ENCODE data around the gene PRAC1.
A peak's percentile ranks its signal among the peaks of the same experiment; 100 is the strongest.

Gene PRAC1

DNA sequence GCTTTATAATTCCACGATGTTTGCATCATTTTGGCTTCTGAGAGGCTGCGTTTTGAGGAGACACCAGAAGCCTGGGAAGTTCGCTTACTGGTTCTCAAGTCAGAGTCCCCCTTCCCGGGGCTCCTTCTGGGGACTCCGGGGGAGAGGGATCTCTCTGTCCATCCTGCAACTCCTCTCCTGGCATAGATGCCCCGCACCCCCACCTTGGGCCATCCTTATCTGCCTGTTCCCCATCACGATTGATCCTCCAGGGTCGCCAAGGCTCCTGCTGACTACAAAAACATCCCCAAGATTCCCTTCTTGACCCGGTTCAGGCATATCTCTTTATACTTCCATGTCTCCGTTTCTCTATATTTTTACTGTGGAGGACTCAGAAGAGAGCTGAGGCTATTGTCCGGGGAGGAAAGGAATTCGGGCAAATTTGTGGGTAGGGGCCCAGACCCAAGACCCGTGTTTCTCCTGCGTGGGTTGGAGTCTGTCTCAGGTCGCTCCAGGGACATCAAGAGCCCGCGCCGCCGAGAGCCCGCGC lies 24.7 kb upstream of the PRAC1 start:
- DNase-seq: no peak

DNA sequence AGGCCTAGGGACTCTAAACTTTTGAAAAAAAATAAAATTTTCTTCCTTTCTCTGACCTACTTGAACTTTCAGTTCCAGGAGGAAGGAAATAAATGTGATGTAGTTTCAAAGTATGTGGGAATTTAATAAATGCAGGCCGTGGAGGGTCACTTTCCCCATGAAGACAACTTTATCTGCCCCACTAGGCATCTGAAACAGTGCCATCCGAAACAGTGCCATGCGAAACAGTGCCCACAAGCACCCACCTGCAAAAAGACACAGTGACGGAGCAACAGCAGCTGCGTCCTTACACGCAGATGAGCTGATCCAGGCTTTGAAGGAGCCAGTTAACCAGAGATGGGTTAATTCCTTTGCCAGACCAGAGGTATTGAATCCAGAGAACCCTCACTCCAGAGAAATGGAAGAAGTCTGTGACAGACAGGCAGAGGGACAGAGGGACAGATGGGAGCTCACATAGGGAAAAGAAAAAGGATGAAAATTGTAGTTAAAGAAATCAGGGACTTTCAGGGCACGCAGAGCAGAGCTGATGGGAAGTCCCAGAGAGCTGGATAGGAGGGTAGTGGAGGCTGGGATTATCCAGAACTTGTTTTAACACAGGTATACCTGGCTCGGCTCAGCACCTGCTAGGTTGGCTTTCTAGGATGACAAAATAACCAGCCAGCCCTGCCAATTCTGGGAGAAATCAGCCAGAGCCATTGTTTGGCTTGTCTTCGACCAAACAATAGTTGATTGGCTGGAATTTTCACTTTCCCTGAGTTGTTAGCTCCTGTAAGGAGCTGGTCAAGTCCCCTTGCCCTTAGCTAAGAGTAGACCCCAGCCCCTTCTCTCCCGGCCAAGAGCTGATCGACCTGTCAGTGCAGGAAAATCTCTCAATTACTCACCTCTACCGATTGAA lies 23.3 kb upstream of the PRAC1 start:
- DNase-seq: no peak

DNA sequence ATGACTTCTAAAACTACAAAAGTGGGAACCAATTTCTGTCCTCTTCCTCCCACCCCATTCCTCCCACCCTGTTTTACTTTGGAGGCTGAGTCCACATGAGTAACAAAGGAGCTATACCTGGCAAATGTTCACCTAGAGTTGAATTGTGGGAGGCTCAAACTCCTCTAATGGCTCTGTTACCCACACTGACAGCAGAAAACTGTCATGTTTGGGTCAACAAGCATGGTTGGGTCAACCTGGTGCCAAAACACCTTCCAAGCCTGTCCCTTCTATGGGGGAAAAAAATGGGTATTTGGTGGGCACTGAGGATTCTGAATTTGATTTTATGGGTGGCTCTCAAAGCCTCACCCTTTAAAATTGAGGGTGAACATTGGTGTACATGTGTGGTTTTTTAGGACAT lies 18.2 kb upstream of the PRAC1 start:
- no peak for DNase-seq

DNA sequence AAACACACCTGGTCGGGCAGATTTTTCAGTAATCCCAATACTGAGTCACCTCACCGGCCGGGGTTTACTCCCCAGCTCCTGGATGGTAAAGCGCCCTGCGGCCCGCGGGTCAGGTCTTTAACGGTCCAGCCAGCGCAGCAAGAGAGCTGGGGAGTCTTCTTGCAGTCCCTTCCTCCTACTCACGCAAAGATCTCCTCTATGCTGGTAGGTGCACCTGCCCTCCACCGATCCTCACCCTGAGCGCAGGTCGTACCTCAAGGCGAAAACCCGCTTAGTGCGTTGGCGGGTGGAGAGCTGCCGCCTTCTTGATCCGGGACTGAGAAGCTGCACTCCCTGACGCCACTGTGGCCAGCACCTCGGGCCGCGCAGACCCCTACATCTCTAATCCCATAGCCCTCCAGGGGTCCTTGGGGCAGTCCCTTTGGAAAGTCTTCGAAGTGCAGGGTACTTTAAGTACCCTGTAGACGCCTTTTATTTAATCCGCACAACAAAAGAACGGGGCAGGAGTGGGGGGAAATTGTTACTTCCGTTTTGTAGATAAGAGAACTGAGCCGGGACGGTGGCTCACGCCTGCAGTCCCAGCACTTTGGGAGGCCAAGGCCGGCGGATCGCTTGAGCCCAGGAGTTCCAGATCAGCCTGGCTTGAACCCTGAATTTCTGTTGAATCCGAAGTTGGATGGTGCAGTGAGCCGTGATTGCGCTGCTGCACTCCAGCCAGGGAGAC lies 16.6 kb upstream of the PRAC1 start:
- DNase-seq: no peak

- DNase-seq: no peak
Observed at GRCh38 chr17:48738424-48738802, 16.1 kb upstream of the PRAC1 start.

DNA sequence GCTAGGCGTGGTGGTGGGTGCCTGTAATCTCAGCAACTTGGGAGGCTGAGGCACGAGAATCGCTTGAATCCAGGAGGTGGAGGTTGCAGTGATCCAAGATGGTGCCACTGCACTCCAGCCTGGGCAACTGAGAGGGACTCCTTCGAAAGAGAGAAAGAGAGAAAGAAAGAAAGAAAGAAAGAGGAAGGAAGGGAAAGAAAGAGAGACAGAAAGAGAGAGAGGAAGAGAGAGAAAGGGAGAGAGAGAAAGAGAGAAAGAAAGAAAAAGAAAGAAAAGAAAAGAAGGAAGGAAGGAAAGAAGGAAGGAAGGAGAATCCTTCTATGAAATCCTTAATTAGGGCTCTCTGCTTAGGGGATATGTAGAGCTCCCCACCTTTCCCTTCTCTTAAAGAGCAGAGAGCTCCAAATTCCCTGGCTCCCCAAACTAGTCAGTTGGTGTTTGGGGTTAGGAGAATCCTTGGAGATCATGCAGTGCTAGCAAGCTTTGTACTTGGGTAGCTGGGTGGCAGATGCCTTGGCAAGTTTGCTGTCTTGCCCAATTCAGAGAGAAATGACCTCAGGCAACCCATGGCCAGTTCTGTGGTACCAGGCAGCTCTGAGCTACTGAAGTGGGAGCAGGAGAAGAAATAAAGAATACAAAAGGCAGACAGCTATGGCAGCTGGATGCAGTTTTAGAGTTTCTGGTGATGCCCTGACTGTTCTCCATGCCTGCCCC lies 15.2 kb upstream of the PRAC1 start:
- DNase-seq: no peak

DNA sequence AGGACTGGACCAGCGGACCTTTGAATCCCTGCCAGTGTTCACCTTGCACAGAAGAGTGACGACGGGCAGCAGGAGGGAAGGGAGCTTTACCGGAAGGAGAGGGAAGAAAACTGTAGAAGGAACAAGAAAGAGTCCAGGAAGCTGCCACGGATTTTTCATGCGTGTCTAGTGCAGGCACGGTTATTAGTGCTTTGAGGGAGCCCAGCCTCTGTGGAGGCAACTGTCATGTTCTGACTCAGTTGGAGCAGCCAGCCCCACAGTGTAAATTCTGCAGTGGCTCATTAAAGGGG lies 12.7 kb upstream of the PRAC1 start:
- no peak for DNase-seq

DNA sequence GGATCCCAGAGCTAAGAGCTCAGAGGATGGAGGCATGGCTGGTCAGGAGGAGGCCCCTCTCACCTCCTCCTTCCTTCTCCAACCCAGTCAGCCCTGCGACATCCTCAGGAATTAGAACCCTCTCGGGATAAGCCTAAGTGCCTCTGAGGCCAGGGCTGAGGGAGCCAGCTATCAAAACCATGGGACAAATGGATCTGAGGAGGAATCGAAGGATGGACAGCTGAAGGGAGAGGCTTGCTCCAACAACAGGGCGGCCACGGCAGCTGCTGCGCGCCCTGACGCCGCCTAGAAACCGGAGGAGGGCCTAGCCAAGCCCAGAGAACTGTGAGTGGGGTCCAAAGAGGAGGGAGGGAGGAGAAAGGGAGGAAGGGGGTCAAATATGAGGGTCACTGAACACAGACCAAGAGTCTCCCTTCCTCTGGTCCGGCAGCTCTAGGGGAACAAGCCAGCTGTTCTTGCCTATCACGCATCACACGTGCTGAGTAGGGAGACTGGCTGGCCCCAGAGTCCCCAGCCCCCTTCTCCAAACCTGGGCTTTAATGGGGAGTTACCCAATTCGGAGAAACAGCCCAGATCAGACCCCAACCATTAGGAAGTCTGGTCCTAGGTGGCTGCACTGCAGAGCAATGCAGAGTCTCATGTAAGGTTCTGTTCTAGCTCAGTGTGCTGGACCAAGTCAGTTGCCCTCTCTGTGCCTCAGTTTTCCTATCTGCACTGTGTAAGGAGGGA lies 12.2 kb upstream of the PRAC1 start:
- no peak for DNase-seq

DNA sequence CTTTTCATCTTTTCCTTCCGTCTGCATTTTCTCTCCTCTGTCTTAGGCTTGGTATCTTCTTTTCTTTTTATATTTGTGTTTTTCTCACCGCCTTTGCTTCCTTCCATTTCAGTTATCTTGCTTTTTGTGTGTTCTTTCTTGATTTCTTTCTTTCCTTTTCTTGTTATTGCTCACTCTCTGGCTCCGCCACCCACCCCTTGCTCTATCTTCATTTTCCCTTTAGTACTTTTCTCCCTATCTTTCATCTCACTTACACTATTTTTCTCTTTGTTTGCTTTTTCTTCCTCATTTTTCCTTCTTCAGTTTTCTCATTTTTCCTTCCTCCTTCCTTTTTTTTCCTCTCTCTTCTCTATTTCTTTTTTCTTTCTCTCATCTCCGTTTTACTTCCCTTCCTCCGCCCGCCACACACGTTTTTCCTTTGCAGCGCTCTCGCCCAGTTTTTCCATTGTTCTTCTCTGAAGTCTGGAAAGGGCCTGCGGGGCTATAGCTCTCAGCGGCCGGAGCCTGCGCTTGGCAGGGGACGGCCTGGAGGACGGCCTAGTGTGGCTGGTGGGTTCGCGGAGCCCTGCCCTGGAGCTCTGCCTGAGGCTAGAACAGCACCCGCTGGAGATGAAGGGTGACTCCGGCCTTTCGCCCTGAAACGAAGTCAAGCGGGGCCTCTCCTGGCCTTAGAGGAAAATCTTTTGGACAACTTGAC lies 11.5 kb upstream of the PRAC1 start:
- DNase-seq: no peak

GRCh38 chr17:48732688-48733629 lies 10.6 kb upstream of the PRAC1 start:
- DNase-seq: no peak

GRCh38 chr17:48731355-48731754 lies 9.0 kb upstream of the PRAC1 start:
- DNase-seq: no peak

GRCh38 chr17:48730240-48730550 lies 7.9 kb upstream of the PRAC1 start:
- DNase-seq: no peak

- no peak for DNase-seq
Observed at GRCh38 chr17:48729335-48730239, 7.3 kb upstream of the PRAC1 start.

- DNase-seq: peak; percentile 62
Observed at GRCh38 chr17:48728232-48729231, 6.2 kb upstream of the PRAC1 start, which contains the start of gene HOXB13. TSS of gene HOXB13 (minus strand) at chr17:48728750. CDS start at chr17:48728593, 157 bp downstream.

GRCh38 chr17:48727415-48728175 lies 5.3 kb upstream of the PRAC1 start:
- no peak for DNase-seq

GRCh38 chr17:48726916-48727286 lies 4.6 kb upstream of the PRAC1 start:
- DNase-seq: no peak

DNA sequence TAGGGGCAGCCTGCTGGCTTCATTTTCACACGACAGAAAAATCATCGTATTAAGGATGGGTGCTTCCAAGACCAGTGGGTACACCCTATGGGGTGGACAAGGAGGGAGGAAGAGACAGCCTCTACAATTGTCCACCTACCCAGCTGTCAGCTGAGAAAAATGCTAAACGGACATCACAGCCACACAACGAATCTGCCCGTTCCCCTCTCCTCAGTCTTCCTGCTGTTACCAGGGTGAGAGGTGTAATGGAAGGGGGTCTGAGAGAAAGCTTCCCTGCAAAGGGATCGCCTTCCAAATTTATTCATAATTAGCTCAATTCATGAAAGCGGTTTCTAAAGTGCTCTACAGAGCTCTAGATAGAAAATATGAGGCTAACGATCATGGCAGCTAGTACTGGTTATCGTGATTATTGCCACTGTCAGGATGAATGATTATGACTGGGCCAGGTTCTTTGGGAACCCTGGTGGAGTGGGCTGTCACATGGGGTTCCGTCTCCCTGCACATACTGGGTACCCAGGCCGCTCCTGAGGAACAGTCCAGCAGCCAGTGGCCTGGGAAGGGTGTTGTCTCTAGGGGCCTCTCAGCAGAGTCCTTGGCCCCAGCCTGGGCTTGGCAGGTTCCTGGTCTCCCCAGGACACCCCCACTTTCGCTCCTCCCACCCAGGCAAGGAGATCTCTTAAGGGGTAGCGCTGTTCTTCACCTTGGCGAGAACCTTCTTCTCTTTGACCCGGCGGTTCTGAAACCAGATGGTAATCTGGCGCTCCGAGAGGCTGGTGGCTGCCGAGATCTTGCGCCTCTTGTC lies 4.0 kb upstream of the PRAC1 start:
- no peak for DNase-seq

Measured in stimulated activated CD8-positive, alpha-beta memory T cell treated with anti-CD3 and anti-CD28 coated beads, Interleukin-4, amount 100 ng/mL, for 48 hours (primary cell).